Measurements from ENCODE around the gene ABHD14A.

DNA sequence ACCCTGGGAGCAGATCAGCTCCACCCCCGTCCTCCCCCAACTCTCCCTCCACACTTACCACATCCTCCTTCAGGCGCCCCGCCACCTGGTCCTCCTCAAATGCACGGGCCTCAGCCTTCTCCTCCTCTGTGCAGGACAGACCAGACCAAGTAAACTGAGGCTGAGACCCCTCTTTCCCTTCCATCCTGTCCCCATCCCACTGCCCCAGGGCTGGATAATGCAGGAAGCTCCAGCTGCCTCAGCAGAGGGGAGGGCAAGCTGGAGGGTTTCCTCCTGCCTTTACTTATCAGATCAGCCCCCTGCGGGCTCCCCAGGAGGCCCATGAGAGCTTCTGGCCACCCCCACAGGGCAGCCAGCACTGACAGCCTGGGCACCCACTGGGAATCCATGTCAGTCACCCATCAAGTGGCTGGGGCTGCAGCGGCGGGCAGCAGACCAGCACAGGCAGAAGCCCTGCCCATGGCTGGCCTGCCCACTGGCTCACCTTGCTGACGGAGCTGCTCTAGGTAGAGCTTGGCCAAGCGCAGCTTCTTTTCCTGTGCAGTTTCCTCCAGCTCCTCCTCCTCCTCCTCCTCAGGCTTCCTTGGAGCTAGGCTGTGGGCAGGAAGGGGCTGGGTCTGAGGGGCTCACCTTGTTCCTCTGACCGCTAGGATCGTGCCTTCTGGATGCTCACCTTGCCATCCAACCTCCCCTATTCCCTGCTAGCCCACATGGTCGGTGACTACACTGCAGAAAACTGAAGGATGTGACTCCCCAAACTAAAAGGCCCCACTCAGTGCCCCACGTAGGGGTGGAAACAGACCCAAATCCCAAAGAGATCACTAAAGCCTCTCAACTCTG lies 37.0 kb upstream of the ABHD14A start:
- TF ChIP-seq POLR2A (IDR thresholded peaks at IDR 0.05; ENCODE audit: low read depth) (no peak), EP300 (IDR thresholded peaks at IDR 0.05) (no peak)
- TF ChIP-seq, protein P1, sequence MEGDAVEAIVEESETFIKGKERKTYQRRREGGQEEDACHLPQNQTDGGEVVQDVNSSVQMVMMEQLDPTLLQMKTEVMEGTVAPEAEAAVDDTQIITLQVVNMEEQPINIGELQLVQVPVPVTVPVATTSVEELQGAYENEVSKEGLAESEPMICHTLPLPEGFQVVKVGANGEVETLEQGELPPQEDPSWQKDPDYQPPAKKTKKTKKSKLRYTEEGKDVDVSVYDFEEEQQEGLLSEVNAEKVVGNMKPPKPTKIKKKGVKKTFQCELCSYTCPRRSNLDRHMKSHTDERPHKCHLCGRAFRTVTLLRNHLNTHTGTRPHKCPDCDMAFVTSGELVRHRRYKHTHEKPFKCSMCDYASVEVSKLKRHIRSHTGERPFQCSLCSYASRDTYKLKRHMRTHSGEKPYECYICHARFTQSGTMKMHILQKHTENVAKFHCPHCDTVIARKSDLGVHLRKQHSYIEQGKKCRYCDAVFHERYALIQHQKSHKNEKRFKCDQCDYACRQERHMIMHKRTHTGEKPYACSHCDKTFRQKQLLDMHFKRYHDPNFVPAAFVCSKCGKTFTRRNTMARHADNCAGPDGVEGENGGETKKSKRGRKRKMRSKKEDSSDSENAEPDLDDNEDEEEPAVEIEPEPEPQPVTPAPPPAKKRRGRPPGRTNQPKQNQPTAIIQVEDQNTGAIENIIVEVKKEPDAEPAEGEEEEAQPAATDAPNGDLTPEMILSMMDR (IDR thresholded peaks at IDR 0.05) = no peak

All from esophagus muscularis mucosa (tissue), 4 donors.